HG03108 (cell line): ENCODE results near the gene RNF11.

Experiments
- ATAC-seq: cut with Tn5 transposase; IDR thresholded peaks from one replicate; pipeline ENCODE4 v1.9.1; 2021; ENCODE audit warnings: moderate library complexity; ENCODE audit not compliant: unreplicated experiment

RNF11 gene

GRCh38 chr1:51294566-51295184 is 58.6 kb downstream of the RNF11 start:
- no peak for ATAC-seq

- no peak for ATAC-seq
Observed at GRCh38 chr1:51295926-51296325, 59.9 kb downstream of the RNF11 start.

GRCh38 chr1:51296383-51297357 is 60.6 kb downstream of the RNF11 start:
- ATAC-seq = peak; percentile 50

GRCh38 chr1:51297401-51298321 is 61.6 kb downstream of the RNF11 start:
- ATAC-seq = no peak

GRCh38 chr1:51298322-51298705 is 62.2 kb downstream of the RNF11 start:
- ATAC-seq = no peak

- ATAC-seq = no peak
Observed at GRCh38 chr1:51299185-51299885, 63.3 kb downstream of the RNF11 start.

GRCh38 chr1:51299981-51300670 is 64.1 kb downstream of the RNF11 start:
- no peak for ATAC-seq

- ATAC-seq = no peak
Observed at GRCh38 chr1:51301152-51301843, 65.2 kb downstream of the RNF11 start.

GRCh38 chr1:51301844-51302162 is 65.7 kb downstream of the RNF11 start:
- ATAC-seq = no peak

GRCh38 chr1:51302270-51302669 is 66.2 kb downstream of the RNF11 start:
- ATAC-seq = no peak

- ATAC-seq = no peak
Observed at GRCh38 chr1:51302746-51303145, 66.7 kb downstream of the RNF11 start.

- no peak for ATAC-seq
Observed at GRCh38 chr1:51303315-51303714, 67.2 kb downstream of the RNF11 start.

- no peak for ATAC-seq
Observed at GRCh38 chr1:51303751-51304251, 67.7 kb downstream of the RNF11 start.

- no peak for ATAC-seq
Observed at GRCh38 chr1:51304360-51304759, 68.3 kb downstream of the RNF11 start.

GRCh38 chr1:51305371-51305823 is 69.3 kb downstream of the RNF11 start:
- ATAC-seq = no peak

- ATAC-seq = no peak
Observed at GRCh38 chr1:51306950-51307349, 70.9 kb downstream of the RNF11 start.

GRCh38 chr1:51308636-51309035 is 72.6 kb downstream of the RNF11 start:
- no peak for ATAC-seq

- no peak for ATAC-seq
Observed at GRCh38 chr1:51309291-51309690, 73.2 kb downstream of the RNF11 start.
